Parathyroid adenoma (tissue), 2 donors: Measurements from ENCODE around the gene SST.

ENCODE experiments used
- H2AFZ ChIP-seq: fragments of 300-600 bp; sonication (generic); one replicate; pipeline ENCODE4 v1.7.0; 2017; ENCODE audit warnings: antibody characterized with exemption, mild to moderate bottlenecking
- H3K27ac ChIP-seq: fragments of 300-600 bp; sonication (generic); one replicate; pipeline ENCODE4 v1.7.0; 2017
- H3K27me3 ChIP-seq: fragments of 300-600 bp; sonication (generic); one replicate; pipeline ENCODE4 v1.7.0; 2017; ENCODE audit warnings: low read length; ENCODE audit not compliant: control insufficient read depth, insufficient read depth
- H3K36me3 ChIP-seq: fragments of 300-600 bp; sonication (generic); one replicate; pipeline ENCODE4 v1.7.0; 2017; ENCODE audit warnings: low read length; ENCODE audit not compliant: control insufficient read depth, insufficient read depth
- H3K4me1 ChIP-seq: fragments of 300-600 bp; sonication (generic); one replicate; pipeline ENCODE4 v1.7.0; 2017; ENCODE audit warnings: control low read depth
- H3K4me2 ChIP-seq: fragments of 300-600 bp; sonication (generic); one replicate; pipeline ENCODE4 v1.7.0; 2017; ENCODE audit warnings: low read length
- H3K4me3 ChIP-seq: fragments of 300-600 bp; sonication (generic); one replicate; pipeline ENCODE4 v1.7.0; 2017; ENCODE audit warnings: low read depth, low read length
- H3K79me2 ChIP-seq: fragments of 300-600 bp; sonication (generic); one replicate; pipeline ENCODE4 v1.7.0; 2017; ENCODE audit warnings: control low read depth
- H3K9ac ChIP-seq: fragments of 300-600 bp; sonication (generic); one replicate; pipeline ENCODE4 v1.7.0; 2017; ENCODE audit warnings: mild to moderate bottlenecking
- H3K9me3 ChIP-seq: fragments of 300-600 bp; sonication (generic); one replicate; pipeline ENCODE4 v1.7.0; 2017; ENCODE audit warnings: low read length; ENCODE audit not compliant: control insufficient read depth
- CTCF ChIP-seq: fragments of 300-600 bp; sonication (generic); IDR thresholded peaks from one replicate; pipeline ENCODE4 v1.7.0; 2017; ENCODE audit warnings: antibody characterized with exemption, mild to moderate bottlenecking
- donor health status: primary hyperparathyroidism.

SST gene

GRCh38 chr3:187640569-187641059 lies 29.6 kb downstream of the SST start:
- Histone ChIP-seq H3K4me3 (no peak overlapping the region), H3K79me2 (no peaks in the 10 kb centered on the region), H3K27me3 (no peaks in the 10 kb centered on the region), H3K9ac (no peak overlapping the region), H3K27ac (no peak overlapping the region), H3K36me3 (no peaks in the 10 kb centered on the region), H3K9me3 (no peaks in the 10 kb centered on the region), H3K4me2 (no peak overlapping the region), H2AFZ (no peak overlapping the region), H3K4me1 (no peaks in the 10 kb centered on the region)
- TF ChIP-seq CTCF: no peak

- Histone ChIP-seq H3K27me3 (no peaks in the 10 kb centered on the region), H3K9me3 (no peaks in the 10 kb centered on the region), H3K4me2 (no peak overlapping the region), H2AFZ (no peak overlapping the region), H3K4me3 (no peak overlapping the region), H3K9ac (no peak overlapping the region), H3K79me2 (no peaks in the 10 kb centered on the region), H3K27ac (no peak overlapping the region), H3K36me3 (no peaks in the 10 kb centered on the region), H3K4me1 (no peaks in the 10 kb centered on the region)
- TF ChIP-seq CTCF: no peak
These were observed 30.1 kb downstream of the SST start for GRCh38 chr3:187639927-187640568.

GRCh38 chr3:187636528-187636927 lies 33.7 kb downstream of the SST start:
- H3K4me2 ChIP-seq: no peak overlapping the region
- peaks cover 2% of the 10 kb centered on the region for H3K4me1 ChIP-seq
- TF ChIP-seq CTCF: no peak
- no peak overlapping the region for H3K4me3 ChIP-seq
- no peaks in the 10 kb centered on the region for H3K36me3 ChIP-seq
- H3K79me2 ChIP-seq: no peaks in the 10 kb centered on the region
- no peaks in the 10 kb centered on the region for H3K27me3 ChIP-seq
- H3K9me3 ChIP-seq: no peaks in the 10 kb centered on the region
- no peak overlapping the region for H3K9ac ChIP-seq
- no peak overlapping the region for H3K27ac ChIP-seq
- no peak overlapping the region for H2AFZ ChIP-seq

- no peaks in the 10 kb centered on the region for H3K9me3 ChIP-seq
- no peak overlapping the region for H3K27ac ChIP-seq
- peaks cover 2% of the 10 kb centered on the region for H3K4me1 ChIP-seq
- no peak overlapping the region for H3K4me3 ChIP-seq
- no peak overlapping the region for H2AFZ ChIP-seq
- no peak for TF ChIP-seq CTCF
- H3K27me3 ChIP-seq: no peaks in the 10 kb centered on the region
- no peaks in the 10 kb centered on the region for H3K79me2 ChIP-seq
- H3K36me3 ChIP-seq: no peaks in the 10 kb centered on the region
- no peak overlapping the region for H3K4me2 ChIP-seq
- no peak overlapping the region for H3K9ac ChIP-seq
These were observed 39.8 kb downstream of the SST start for GRCh38 chr3:187630404-187630803.

GRCh38 chr3:187629711-187630110 lies 40.5 kb downstream of the SST start:
- no peaks in the 10 kb centered on the region for H3K9me3 ChIP-seq
- no peak for TF ChIP-seq CTCF
- no peak overlapping the region for H3K4me2 ChIP-seq

More at GRCh38 chr3:187629711-187630110, 40.5 kb downstream of the SST start:
- Histone ChIP-seq H3K4me1 (peaks cover 2% of the 10 kb centered on the region), H2AFZ (no peak overlapping the region), H3K27ac (no peak overlapping the region), H3K4me3 (no peak overlapping the region), H3K9ac (no peak overlapping the region), H3K36me3 (no peaks in the 10 kb centered on the region), H3K79me2 (no peaks in the 10 kb centered on the region), H3K27me3 (no peaks in the 10 kb centered on the region)
